ENCODE results near the gene MYLK2.

The MYLK2 gene

GRCh38 chr20:31835554-31835953 lies 16.4 kb downstream of the MYLK2 start:
- FAIRE-seq (peak; percentile 53), DNase-seq (ENCODE audit: low spot score) (no peak)

DNA sequence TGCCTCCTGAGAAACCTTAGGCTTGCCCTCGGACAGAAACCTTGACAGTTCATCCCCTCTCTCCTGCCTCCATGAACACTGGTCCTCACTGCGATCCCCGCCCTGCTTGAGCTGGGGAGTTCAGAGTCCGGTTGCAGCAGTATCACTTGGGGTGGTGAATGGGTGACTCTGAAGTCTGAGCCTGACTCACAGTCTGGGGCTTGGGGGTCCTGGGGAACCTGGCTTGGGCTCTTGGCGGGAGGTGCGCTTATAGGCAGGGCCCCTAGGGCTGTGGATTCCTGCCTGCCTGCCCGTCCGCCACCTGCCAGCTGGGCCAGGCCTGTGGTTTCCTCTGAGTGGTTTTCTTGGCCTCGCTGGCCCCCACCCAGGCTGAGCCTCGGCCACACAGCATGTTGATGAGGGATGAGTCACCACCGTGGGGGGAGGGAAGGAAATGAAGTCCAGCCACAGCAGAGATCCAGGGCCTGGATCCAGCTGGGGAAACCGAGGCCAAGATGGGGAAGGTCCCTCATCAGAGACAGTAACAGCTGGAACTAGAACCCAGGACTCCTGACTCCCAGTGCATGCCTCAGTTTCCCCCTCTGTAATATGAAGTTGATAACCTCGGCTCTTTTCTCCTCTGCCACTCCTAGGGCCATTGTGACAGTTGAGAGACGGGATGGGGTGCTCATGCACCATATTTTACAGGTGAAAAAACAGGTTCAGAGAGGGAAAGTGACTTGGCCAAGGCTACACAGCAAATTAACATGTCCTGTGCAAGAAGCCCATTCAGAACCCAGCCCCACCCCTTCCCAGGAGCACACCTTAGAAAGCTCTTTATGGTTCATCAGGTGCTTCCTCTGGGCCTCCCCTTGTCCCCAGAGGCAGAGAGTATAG lies 17.1 kb downstream of the MYLK2 start:
- peak; percentile 97 for DNase-seq (ENCODE audit: low spot score)

GRCh38 chr20:31836853-31837608 lies 17.9 kb downstream of the MYLK2 start:
- FAIRE-seq = no peak
- DNase-seq (ENCODE audit: low spot score) = no peak

More for the DNA sequence above, 17.1 kb downstream of the MYLK2 start:
- FAIRE-seq = peak; percentile 98

DNA sequence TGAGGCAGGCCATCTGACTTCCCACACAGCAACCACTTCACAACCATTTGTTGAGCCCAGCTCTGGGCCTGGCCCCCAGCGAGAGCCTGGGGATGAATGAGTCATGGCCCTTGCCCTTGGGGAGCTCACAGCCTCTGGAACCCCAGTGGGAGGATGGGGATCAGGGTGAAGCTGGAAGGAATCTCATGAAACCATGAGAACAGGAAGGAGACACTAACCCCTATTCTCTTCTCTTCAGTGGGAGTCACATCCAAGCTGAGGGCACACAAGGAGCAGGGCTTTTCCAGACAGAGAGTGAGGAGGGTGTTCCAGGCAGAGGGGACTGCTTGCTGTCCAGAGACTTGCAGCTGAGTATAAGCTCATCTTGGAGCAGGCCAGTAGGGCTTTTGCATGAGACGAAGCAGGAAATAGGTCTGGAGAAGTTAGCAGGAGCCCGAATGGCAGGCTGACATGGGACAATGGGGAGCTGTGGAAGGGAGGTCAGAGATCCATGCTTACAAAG lies 18.8 kb downstream of the MYLK2 start:
- DNase-seq (ENCODE audit: low spot score) = no peak
- FAIRE-seq = no peak

DNA sequence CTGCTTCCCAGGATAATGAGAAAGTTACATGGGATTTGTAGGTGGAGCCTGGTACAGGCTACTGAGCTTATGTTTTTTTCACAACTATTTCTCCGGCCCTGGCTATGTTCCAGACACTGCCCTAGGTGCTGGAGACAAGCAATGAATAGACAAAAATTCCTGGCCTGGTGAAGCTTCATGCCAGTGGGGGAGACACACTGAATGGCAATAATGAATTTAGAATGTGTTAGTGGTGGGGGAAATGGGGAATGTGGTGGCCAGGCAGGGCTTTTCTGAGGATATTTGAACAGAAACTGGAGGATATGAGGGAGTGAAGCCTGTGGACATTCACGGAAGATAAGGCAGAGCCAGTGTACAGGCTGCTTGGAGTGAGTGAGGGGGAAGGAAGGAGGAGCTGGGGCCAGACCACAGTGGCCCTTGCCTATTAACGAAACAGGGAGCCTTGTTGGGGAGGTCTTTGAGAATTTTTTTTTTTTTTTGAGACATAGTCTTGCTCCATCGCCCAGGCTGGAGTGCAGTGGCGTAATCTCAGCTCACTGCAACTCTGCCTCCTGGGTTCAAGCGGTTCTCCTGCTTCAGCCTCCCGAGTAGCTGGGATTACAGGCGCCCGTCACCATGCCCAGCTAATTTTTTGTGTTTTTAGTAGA lies 19.6 kb downstream of the MYLK2 start:
- DNase-seq (ENCODE audit: low spot score) (peak; percentile 63), FAIRE-seq (peak; percentile 65)

DNA sequence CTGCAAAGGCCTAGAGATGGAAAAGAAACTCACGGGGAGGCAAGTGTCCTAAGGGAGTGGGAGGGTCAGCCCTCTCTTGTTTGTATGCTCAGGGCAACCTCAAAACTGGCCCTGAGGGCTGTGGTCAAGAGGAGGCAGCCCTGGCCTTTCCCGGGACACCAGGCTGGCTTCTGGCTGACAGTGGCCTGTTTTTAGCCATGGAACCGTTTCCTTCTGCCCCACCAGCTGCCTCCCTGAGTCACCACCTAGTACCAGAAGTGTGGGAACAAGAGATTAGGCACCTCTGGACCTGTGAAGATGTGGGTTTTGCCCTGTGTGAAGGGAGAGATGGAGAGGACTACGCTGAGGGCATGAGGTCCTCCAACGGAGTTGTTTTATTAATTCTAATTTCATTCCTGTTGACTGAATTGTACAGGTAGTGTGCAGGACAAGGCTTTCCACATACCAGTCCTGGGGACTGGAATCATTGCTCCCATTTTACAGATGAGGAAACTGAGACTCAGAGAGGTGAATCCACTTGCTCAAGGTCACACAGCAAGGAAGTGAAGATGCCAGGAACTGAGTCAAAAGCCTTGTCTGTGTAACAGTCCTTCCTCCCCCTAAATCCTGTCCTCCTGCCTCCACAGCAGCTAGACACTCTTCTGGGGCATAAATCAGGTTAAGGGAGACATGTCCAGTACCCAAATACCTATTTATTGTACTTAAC lies 20.8 kb downstream of the MYLK2 start:
- FAIRE-seq = peak; percentile 48
- DNase-seq (ENCODE audit: low spot score) = no peak

GRCh38 chr20:31840906-31841816 lies 22.0 kb downstream of the MYLK2 start:
- DNase-seq (ENCODE audit: low spot score) (no peak), FAIRE-seq (no peak)

DNA sequence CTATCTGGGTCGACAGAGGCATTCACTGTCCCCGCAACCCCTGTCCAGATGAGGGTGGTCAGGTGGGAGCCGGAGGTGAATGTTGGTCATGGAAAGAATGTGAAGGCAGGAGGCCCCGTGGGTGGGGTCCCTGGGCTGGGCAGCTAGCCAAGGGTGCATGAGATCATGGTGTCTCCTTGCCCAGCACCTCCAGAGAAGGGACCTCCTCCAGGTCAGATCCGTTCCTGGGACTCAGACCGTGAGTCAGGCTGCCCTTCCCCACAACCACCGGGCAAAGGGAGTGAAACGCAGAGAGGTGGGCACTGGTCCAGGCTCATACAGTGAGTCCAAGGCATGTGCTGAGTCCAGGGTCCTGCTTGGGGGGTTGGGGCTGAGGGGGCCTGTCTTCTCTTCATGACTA lies 22.8 kb downstream of the MYLK2 start:
- FAIRE-seq = no peak

DNA sequence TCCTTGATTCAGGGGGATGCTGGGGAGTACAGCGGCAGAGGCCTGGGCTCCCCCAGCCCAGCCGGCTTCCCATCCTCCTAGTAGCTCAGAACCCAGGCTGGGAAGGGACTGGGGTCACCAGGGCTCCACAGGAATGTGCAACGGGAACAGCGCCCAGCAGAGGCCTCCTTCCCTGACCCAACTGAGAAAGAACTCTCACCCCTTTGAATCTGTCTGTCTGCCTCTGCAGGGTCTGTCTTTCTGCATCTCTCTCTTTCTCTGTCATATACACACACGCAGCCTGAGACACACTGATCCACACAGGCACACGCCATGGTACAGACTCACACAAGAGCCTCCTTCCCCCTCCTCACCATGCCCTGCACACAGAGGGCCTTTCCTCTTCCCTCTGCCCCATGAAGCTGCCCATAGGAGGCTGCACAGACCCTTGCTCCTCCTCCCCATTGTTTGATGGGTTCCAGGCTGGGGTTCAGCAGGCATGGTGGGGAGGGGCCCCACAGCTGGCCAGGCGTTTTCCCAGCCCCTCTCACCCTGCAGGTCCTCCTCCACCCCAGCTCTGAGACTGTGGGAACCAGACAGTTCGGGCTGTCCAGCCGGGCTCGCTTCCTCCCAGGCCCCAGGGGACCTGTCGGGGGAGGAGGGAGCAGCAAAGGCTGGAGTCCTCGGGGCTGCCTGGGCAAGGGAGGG lies 23.5 kb downstream of the MYLK2 start:
- peak; percentile 65 for DNase-seq (ENCODE audit: low spot score)
- peak; percentile 53 for FAIRE-seq

More for the DNA sequence above, 22.8 kb downstream of the MYLK2 start:
- DNase-seq (ENCODE audit: low spot score) = peak; percentile 93

DNA sequence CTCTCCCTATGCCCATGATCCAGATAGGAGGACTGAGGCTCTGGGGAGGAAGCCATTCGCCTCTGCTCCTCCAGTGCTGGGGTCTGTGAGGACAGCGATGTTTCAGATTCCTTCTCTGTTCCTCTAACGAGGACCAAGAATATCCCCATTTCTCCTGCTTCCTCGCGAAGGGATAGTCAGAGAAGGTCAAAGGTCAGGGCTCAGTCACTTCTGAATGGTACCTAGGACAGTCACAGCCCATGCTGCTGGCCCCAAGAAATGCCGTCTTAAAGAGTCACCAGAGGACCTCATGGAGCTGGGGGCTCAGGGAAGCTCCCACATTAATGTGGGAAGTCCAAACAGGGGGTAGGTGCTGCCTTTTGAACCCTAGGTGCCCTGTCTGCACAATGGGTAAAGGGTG lies 24.1 kb downstream of the MYLK2 start:
- no peak for DNase-seq (ENCODE audit: low spot score)
- FAIRE-seq = no peak

GRCh38 chr20:31843881-31844280 lies 24.7 kb downstream of the MYLK2 start:
- FAIRE-seq = no peak
- no peak for DNase-seq (ENCODE audit: low spot score)

GRCh38 chr20:31844737-31845299 lies 25.7 kb downstream of the MYLK2 start:
- DNase-seq (ENCODE audit: low spot score) (no peak), FAIRE-seq (no peak)

DNA sequence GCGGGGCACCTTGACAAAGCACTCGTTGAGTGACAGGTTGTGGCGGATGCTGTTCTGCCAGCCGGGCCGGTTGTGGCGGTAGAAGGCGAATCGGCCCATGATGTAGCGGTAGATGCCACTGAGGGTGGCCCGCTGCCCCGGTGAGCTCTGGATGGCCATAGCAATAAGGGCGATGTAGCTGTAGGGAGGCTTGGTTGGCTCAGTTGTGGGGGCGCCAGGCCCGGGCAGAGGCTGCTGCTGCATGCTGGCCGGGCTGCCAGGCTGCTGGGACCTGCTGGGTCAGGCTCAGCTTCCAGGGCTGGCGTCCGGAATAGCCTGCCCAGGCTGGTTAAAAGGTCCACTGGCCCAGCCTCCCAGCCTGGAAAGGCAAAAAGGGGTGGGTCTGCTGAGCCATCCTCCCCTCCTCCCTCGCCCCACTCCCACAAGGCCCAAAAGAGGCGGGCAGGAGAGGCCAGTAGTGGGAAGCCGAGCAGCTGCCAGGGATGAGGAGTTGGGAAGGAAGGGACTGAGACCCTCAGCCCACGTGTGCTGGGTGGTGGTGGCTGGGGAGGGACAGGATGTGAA lies 26.2 kb downstream of the MYLK2 start, which contains the start of gene FOXS1:
FOXS1 (minus strand) TSS at position 305 of the 564 bp plus-strand sequence; CDS start at position 243, 62 bp downstream.
- no peak for DNase-seq (ENCODE audit: low spot score)
- no peak for FAIRE-seq

- FAIRE-seq = no peak
- no peak for DNase-seq (ENCODE audit: low spot score)
Observed at GRCh38 chr20:31846793-31847138, 27.6 kb downstream of the MYLK2 start.

DNA sequence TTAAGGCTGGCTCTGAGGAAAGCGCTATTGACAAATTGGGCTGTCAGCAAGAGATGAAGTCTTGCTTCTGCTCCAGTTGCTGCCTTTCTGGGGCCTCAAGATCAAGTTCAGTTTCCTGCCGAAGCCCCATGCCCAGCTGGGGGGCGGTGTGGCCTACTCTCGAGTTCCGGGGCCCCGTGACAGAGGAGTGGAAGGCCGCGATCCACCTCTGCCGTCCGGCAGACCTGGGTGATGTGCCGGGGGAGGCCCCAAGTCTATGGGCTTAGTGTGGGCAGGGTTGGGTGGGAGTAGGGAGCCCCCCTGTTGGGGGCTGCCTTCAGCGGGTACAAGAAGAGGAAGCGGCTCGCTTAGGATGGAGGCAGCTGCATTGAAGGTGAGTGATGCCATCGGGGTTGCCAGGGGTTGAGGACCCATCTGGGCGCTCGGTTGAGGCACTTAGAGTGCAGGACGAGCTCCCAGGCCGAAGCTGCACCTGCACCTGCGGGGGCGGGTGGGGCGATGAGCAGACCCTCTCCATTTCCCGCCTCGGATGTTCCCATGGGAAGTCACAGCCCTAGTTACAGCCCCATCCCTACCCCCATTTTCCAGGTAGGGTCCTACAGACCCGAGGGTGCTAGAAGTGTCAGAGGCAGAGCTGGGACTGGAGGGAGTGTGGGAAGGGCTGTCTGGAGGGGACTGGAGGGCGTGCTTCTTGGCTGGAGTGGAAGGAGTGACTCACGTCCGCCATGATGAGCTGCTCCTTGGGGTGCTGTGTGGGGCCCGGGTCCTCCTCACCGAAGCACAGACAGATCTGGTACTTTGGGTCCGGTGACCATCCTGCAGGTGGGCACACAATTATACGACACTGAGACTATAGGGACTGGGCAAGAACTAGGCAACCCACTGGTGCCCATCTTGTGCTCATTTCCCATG lies 29.2 kb downstream of the MYLK2 start:
- FAIRE-seq (no peak), DNase-seq (ENCODE audit: low spot score) (no peak)

DNA sequence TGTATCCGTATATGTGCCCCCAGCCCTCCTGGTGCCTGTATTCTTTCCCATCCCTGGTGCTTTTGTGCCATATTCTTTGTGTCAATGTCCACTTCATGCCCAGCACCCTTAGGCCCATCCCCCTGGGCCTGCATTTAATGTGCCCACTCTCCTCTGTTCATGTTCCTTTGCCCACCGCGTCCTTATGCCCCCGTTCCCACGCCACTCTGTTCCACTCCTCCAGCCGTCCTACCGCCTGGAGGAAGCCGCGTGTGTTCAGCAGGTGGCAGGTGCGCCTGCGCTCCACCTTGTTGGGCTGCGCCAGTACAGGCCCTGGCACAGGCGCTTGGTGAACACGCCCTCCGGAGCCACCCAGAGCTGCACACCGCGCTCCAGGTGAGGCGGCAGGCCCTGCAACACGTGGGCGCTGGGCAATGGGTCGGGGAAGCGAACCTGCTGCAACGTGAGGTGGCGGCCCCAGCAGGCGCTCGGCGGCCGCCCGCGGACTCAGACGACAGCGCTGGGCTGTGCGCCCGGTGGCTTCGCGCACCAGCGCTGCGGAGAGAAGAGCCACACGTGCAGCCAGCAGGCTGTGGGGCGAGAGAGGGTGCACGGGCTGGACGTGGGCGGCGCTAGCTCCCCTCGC lies 30.3 kb downstream of the MYLK2 start:
- FAIRE-seq (no peak), DNase-seq (ENCODE audit: low spot score) (no peak)

- FAIRE-seq = no peak
- DNase-seq (ENCODE audit: low spot score) = no peak
Observed at GRCh38 chr20:31851240-31851955, 32.2 kb downstream of the MYLK2 start.

All from urothelium cell line (cell line).